ENCODE results near the gene VWA1. TPM values are rescaled to one million over a fixed set of nuclear protein-coding genes. Genes with fewer than 3 reads are reported as not detected.

Gene VWA1
- polyA plus RNA-seq, 1 of the 3 experiments (the other 2 are of a cell fraction), result 7.4 TPM

DNA sequence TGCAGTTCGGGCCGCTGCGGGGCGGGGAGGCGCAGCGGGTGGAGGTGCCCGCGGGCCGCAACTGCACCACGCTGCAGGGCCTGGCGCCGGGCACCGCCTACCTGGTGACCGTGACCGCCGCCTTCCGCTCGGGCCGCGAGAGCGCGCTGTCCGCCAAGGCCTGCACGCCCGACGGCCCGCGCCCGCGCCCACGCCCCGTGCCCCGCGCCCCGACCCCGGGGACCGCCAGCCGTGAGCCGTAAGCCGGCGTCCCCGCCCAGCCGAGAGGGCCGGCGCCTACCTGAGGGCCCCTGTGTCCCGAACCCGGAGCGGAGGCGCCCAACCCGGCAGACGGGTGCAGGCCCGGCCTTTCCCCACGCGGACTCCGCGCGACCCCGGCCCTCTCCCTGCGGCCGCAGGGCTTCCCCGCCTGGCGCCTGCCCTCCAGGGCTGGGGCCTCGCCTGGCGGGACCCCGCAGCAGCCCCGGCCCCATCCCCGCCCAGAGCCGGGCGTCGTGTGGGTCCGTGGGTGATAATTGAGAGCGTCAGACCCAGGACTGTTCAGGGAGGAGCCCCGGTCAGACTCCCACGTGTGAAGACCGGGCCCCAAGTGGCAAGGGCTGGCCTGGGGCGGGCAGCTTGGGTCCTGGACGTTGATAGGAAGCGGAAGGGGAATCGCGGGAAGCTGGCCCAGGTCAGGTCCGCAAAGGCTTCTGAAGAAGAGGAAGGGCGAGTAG is 4.2 kb downstream of the VWA1 start:
- Histone ChIP-seq H3K4me2 (no peak overlapping the region), H2AFZ (ENCODE audit: low read depth) (no peak overlapping the region), H3K36me3 (replicated peaks in 1 of 2; ENCODE audit: control insufficient read depth in 1 of 2, insufficient read depth in 2 of 2, low read length in 1 of 2) (no peaks in the 10 kb centered on the region), H3K9me3 (no peaks in the 10 kb centered on the region), H3K9me2 (no peaks in the 10 kb centered on the region), H3K4me3 (ENCODE audit: low read depth in 2 of 2, low read length in 1 of 2) (no peak overlapping the region), H4K20me1 (ENCODE audit: insufficient read depth) (no peaks in the 10 kb centered on the region), H3K27me3 (ENCODE audit: insufficient read depth) (no peaks in the 10 kb centered on the region), H3K27ac (ENCODE audit: low read depth in 2 of 2, low read length in 1 of 2) (no peak overlapping the region), H3K9ac (no peak overlapping the region), H3F3A (replicated peaks; ENCODE audit: insufficient read depth) (no peaks in the 10 kb centered on the region), H3K79me2 (ENCODE audit: insufficient read depth) (no peaks in the 10 kb centered on the region), H3K4me1 (ENCODE audit: control insufficient read depth in 1 of 2, insufficient read depth in 2 of 2, low read depth in 1 of 2, low read length in 1 of 2) (peaks cover 0 to 13% of the 10 kb centered on the region in 2 experiments; a peak in 1 of 4 replicates)
- TF ChIP-seq JUND (IDR thresholded peaks at IDR 0.05) (no peak), POLR2AphosphoS5 (IDR thresholded peaks at IDR 0.05; ENCODE audit: low read depth, low read length) (no peak), RFX5 (IDR thresholded peaks at IDR 0.05; ENCODE audit: low read length) (no peak), YY1 (IDR thresholded peaks at IDR 0.05; ENCODE audit: low read depth) (no peak)
- TF ChIP-seq, protein P1, sequence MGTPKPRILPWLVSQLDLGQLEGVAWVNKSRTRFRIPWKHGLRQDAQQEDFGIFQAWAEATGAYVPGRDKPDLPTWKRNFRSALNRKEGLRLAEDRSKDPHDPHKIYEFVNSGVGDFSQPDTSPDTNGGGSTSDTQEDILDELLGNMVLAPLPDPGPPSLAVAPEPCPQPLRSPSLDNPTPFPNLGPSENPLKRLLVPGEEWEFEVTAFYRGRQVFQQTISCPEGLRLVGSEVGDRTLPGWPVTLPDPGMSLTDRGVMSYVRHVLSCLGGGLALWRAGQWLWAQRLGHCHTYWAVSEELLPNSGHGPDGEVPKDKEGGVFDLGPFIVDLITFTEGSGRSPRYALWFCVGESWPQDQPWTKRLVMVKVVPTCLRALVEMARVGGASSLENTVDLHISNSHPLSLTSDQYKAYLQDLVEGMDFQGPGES (IDR thresholded peaks at IDR 0.05; ENCODE audit: low read depth, low read length), result no peak
- POLR2A ChIA-PET, result no interaction called here
- DNase-seq, result peak; percentile 30
- CTCF ChIA-PET, result interaction anchor here (1.8 to 2.6 kb wide), 2 partner anchors 8 to 65 kb away, joined by 6 to 8 read pairs; no protein-coding TSS in a partner anchor
- 97% methylated on average over 10 of the region's 82 CpGs for WGBS (ENCODE audit: low lambda C conversion rate)

DNA sequence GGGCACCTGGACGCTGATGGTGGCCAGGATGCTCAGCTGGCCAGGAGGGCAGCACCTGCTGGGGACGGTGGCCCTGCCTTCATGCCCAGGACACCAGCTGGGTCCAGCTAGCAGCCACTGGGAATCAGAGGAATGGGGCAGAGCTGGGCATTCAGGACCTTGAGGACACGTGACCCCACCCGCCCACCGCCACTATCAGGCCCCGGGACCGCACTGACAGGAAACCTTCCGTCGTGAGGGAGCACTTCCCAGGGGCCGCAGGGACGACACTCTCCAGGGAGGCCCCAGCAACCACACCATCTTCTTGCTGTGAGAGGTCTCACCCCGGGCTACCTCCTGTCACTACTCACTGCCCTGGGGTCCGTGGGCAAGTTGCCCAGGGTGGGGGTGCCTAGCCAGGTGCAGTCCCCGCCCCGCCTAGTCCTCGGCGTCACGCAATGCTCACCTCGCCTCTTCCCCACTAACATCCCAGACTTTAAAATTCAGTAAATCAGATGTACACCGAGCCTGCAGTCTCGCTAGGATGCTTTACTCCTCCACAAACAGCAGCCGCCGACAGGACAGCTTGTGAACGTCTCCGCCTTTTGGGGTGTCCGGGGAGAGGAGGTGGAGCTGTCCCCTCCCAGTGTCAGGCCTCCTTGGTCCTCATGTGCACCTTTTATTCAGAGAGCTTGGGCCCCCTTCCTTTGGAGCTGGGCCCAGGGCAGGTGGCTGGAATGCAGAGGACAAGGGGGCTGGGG is 4.9 kb downstream of the VWA1 start:
- ChIA-PET POLR2A (no interaction called here), CTCF (interaction anchor here (1.0 to 2.6 kb wide), 5 partner anchors 9 to 65 kb away, joined by 3 to 8 read pairs (median 4); no protein-coding TSS in a partner anchor)
- no peaks in the 10 kb centered on the region for H3K36me3 ChIP-seq (replicated peaks in 1 of 2; ENCODE audit: control insufficient read depth in 1 of 2, insufficient read depth in 2 of 2, low read length in 1 of 2)
- TF ChIP-seq NRF1 (IDR thresholded peaks at IDR 0.05; ENCODE audit: low read depth, low read length) (no peak), POLR2AphosphoS5 (IDR thresholded peaks at IDR 0.05; ENCODE audit: low read depth, low read length) (no peak), MEF2A (IDR thresholded peaks at IDR 0.05; ENCODE audit: borderline replicate concordance, low read depth) (no peak), RXRA (IDR thresholded peaks at IDR 0.05; ENCODE audit: borderline replicate concordance, low read depth) (no peak), TAF1 (IDR thresholded peaks at IDR 0.05; ENCODE audit: borderline replicate concordance, low read depth, low read length) (no peak), TEAD4 (IDR thresholded peaks at IDR 0.05; ENCODE audit: borderline replicate concordance, insufficient read depth) (no peak), EP300 (IDR thresholded peaks at IDR 0.05; ENCODE audit: borderline replicate concordance in 1 of 2, low read depth in 1 of 2, low read length in 1 of 2) (no peak), GABPA (IDR thresholded peaks at IDR 0.05; ENCODE audit: low read depth) (no peak), FOXJ3 (CRISPR knock-in tag; IDR thresholded peaks at IDR 0.05) (no peak), NFIC (IDR thresholded peaks at IDR 0.05; ENCODE audit: borderline replicate concordance) (no peak), FOXM1 (IDR thresholded peaks at IDR 0.05; ENCODE audit: low read depth) (no peak), RFX5 (IDR thresholded peaks at IDR 0.05; ENCODE audit: low read length) (no peak)
- TF ChIP-seq, protein P2, sequence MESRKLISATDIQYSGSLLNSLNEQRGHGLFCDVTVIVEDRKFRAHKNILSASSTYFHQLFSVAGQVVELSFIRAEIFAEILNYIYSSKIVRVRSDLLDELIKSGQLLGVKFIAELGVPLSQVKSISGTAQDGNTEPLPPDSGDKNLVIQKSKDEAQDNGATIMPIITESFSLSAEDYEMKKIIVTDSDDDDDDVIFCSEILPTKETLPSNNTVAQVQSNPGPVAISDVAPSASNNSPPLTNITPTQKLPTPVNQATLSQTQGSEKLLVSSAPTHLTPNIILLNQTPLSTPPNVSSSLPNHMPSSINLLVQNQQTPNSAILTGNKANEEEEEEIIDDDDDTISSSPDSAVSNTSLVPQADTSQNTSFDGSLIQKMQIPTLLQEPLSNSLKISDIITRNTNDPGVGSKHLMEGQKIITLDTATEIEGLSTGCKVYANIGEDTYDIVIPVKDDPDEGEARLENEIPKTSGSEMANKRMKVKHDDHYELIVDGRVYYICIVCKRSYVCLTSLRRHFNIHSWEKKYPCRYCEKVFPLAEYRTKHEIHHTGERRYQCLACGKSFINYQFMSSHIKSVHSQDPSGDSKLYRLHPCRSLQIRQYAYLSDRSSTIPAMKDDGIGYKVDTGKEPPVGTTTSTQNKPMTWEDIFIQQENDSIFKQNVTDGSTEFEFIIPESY (IDR thresholded peaks at IDR 0.05; ENCODE audit: borderline replicate concordance, low read depth), result no peak
- TF ChIP-seq, protein P3, sequence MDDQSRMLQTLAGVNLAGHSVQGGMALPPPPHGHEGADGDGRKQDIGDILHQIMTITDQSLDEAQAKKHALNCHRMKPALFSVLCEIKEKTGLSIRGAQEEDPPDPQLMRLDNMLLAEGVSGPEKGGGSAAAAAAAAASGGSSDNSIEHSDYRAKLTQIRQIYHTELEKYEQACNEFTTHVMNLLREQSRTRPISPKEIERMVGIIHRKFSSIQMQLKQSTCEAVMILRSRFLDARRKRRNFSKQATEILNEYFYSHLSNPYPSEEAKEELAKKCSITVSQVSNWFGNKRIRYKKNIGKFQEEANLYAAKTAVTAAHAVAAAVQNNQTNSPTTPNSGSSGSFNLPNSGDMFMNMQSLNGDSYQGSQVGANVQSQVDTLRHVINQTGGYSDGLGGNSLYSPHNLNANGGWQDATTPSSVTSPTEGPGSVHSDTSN (IDR thresholded peaks at IDR 0.05), result no peak
- TF ChIP-seq, protein P4, sequence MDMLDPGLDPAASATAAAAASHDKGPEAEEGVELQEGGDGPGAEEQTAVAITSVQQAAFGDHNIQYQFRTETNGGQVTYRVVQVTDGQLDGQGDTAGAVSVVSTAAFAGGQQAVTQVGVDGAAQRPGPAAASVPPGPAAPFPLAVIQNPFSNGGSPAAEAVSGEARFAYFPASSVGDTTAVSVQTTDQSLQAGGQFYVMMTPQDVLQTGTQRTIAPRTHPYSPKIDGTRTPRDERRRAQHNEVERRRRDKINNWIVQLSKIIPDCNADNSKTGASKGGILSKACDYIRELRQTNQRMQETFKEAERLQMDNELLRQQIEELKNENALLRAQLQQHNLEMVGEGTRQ (IDR thresholded peaks at IDR 0.05; ENCODE audit: borderline replicate concordance, low read depth, low read length), result no peak
- TF ChIP-seq, protein P5, sequence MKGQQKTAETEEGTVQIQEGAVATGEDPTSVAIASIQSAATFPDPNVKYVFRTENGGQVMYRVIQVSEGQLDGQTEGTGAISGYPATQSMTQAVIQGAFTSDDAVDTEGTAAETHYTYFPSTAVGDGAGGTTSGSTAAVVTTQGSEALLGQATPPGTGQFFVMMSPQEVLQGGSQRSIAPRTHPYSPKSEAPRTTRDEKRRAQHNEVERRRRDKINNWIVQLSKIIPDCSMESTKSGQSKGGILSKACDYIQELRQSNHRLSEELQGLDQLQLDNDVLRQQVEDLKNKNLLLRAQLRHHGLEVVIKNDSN (IDR thresholded peaks at IDR 0.05; ENCODE audit: borderline replicate concordance, low read depth), result no peak
- TF ChIP-seq, protein P6, sequence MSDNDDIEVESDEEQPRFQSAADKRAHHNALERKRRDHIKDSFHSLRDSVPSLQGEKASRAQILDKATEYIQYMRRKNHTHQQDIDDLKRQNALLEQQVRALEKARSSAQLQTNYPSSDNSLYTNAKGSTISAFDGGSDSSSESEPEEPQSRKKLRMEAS (IDR thresholded peaks at IDR 0.05; ENCODE audit: low read depth), result no peak

More for the DNA sequence above, 4.9 kb downstream of the VWA1 start:
- H3K9ac ChIP-seq, result no peak overlapping the region
- H3K27ac ChIP-seq (ENCODE audit: low read depth in 2 of 2, low read length in 1 of 2), result no peak overlapping the region
- no peaks in the 10 kb centered on the region for H3F3A ChIP-seq (replicated peaks; ENCODE audit: insufficient read depth)
- peaks cover 0 to 7% of the 10 kb centered on the region in 2 experiments; a peak in 1 of 4 replicates for H3K4me1 ChIP-seq (ENCODE audit: control insufficient read depth in 1 of 2, insufficient read depth in 2 of 2, low read depth in 1 of 2, low read length in 1 of 2)
- H4K20me1 ChIP-seq (ENCODE audit: insufficient read depth), result no peaks in the 10 kb centered on the region
- no peak overlapping the region for H3K4me3 ChIP-seq (ENCODE audit: low read depth in 2 of 2, low read length in 1 of 2)
- DNase-seq, result peak; percentile 27
- H3K27me3 ChIP-seq (ENCODE audit: insufficient read depth), result no peaks in the 10 kb centered on the region
- H3K9me3 ChIP-seq, result no peaks in the 10 kb centered on the region
- H3K4me2 ChIP-seq, result no peak overlapping the region
- WGBS (ENCODE audit: low lambda C conversion rate), result over 99% methylated on average over 15 of the region's 26 CpGs
- no peaks in the 10 kb centered on the region for H3K79me2 ChIP-seq (ENCODE audit: insufficient read depth)
- H3K9me2 ChIP-seq, result no peaks in the 10 kb centered on the region
- no peak overlapping the region for H2AFZ ChIP-seq (ENCODE audit: low read depth)
